Calu3 (cell line): ENCODE results near the gene UVSSA. TPM values are rescaled to one million over a fixed set of nuclear protein-coding genes. Genes with fewer than 3 reads are reported as not detected.

Source experiments
- BruUV-seq: library from RNA; stranded (reverse); fragments of 400-500 nt; replicated peaks from 2 replicates; lab custom pipeline; 2021; lab: Mats Ljungman, UMichigan
- CTCF ChIA-PET: fragments of 300-600 bp; sonication (Branson Sonifier 250); formaldehyde crosslinking; loops from one replicate; lab custom pipeline; 2022; ENCODE audit warnings: antibody characterized with exemption; lab: Charles Lee
- DNase-seq: peaks from one replicate; pipeline ENCODE4 v3.0.0; 2022
- H3K27ac Mint-ChIP-seq: one replicate; pipeline ENCODE4 v1.8.0; 2022; ENCODE audit warnings: mixed read lengths; ENCODE audit not compliant: unreplicated experiment
- H3K27me3 Mint-ChIP-seq: one replicate; pipeline ENCODE4 v1.8.0; 2022; ENCODE audit warnings: mixed read lengths; ENCODE audit not compliant: unreplicated experiment
- H3K36me3 Mint-ChIP-seq: one replicate; pipeline ENCODE4 v1.8.0; 2022; ENCODE audit warnings: mild to moderate bottlenecking, moderate library complexity, mixed read lengths; ENCODE audit not compliant: insufficient read depth, unreplicated experiment
- H3K4me1 Mint-ChIP-seq: one replicate; pipeline ENCODE4 v1.8.0; 2022; ENCODE audit warnings: mild to moderate bottlenecking, low read depth, mixed read lengths; ENCODE audit not compliant: unreplicated experiment
- H3K4me3 Mint-ChIP-seq: one replicate; pipeline ENCODE4 v1.8.0; 2022; ENCODE audit warnings: mild to moderate bottlenecking, low read depth, moderate library complexity, mixed read lengths; ENCODE audit not compliant: unreplicated experiment
- H3K9me3 Mint-ChIP-seq: one replicate; pipeline ENCODE4 v1.8.0; 2022; ENCODE audit warnings: low read depth, mixed read lengths; ENCODE audit not compliant: unreplicated experiment
- CTCF ChIP-seq: fragments of 200-600 bp; IDR thresholded peaks from one replicate; pipeline ENCODE4 v1.8.0; 2022; ENCODE audit warnings: antibody characterized with exemption; ENCODE audit not compliant: unreplicated experiment
- intact Hi-C: fragments of 100-400 bp; cut with micrococcal nuclease; formaldehyde crosslinking; loops from one replicate; pipeline ENCODE4 v1.10.0; 2022; ENCODE audit not compliant: unreplicated experiment
- total RNA-seq: library from RNA; stranded (reverse); gene quantifications from 2 replicates; pipeline ENCODE4 v1.2.3, GENCODE V29; 2022

Gene UVSSA
- total RNA-seq, 1 experiment from 2014 or later, result 19.9 TPM

- DNase-seq, result no peak
- no peak for TF ChIP-seq CTCF
- H3K27me3 Mint-ChIP-seq, result no peaks in the 10 kb centered on the region
- CTCF ChIA-PET, result no interaction called here
- peaks cover 58% of the 10 kb centered on the region for H3K36me3 Mint-ChIP-seq
- intact Hi-C loops, result no loop called here
- H3K4me3 Mint-ChIP-seq, result no peak overlapping the region
- BruUV-seq, result no TSS peak
- peaks cover 28% of the 10 kb centered on the region for H3K4me1 Mint-ChIP-seq
- H3K27ac Mint-ChIP-seq, result no peak overlapping the region
- H3K9me3 Mint-ChIP-seq, result no peaks in the 10 kb centered on the region
These were observed 6.1 kb upstream of the UVSSA start for GRCh38 chr4:1340861-1341260.

- intact Hi-C loops, result no loop called here
- BruUV-seq, result no TSS peak
- H3K9me3 Mint-ChIP-seq, result no peaks in the 10 kb centered on the region
- CTCF ChIA-PET, result no interaction called here
- TF ChIP-seq CTCF, result no peak
- H3K27ac Mint-ChIP-seq, result no peak overlapping the region
- DNase-seq, result no peak
- no peaks in the 10 kb centered on the region for H3K27me3 Mint-ChIP-seq
- no peak overlapping the region for H3K4me3 Mint-ChIP-seq
- peaks cover 24% of the 10 kb centered on the region for H3K4me1 Mint-ChIP-seq
- peaks cover 63% of the 10 kb centered on the region for H3K36me3 Mint-ChIP-seq
These were observed 5.0 kb upstream of the UVSSA start for GRCh38 chr4:1342003-1342402.

- CTCF ChIA-PET, result no interaction called here
- H3K4me1 Mint-ChIP-seq, result peaks cover 22% of the 10 kb centered on the region
- peak overlapping the region; percentile 87 for H3K4me3 Mint-ChIP-seq
- intact Hi-C loops, result no loop called here
- no peak for DNase-seq
- peaks cover 54% of the 10 kb centered on the region for H3K36me3 Mint-ChIP-seq
- TF ChIP-seq CTCF, result no peak
- H3K27ac Mint-ChIP-seq, result peak overlapping the region; percentile 85
- no peaks in the 10 kb centered on the region for H3K9me3 Mint-ChIP-seq
- no peaks in the 10 kb centered on the region for H3K27me3 Mint-ChIP-seq
- BruUV-seq, result no TSS peak
These were observed 2.3 kb upstream of the UVSSA start for GRCh38 chr4:1344696-1345095.

GRCh38 chr4:1345903-1346780, 866 bp upstream of the UVSSA start:
- intact Hi-C loops, result no loop called here
- H3K27ac Mint-ChIP-seq, result peak overlapping the region; percentile 85
- no peaks in the 10 kb centered on the region for H3K27me3 Mint-ChIP-seq
- TSS peak; percentile 36 for BruUV-seq
- H3K4me1 Mint-ChIP-seq, result peaks cover 22% of the 10 kb centered on the region
- peaks cover 44% of the 10 kb centered on the region for H3K36me3 Mint-ChIP-seq
- H3K9me3 Mint-ChIP-seq, result no peaks in the 10 kb centered on the region
- H3K4me3 Mint-ChIP-seq, result peak overlapping the region; percentile 87
- CTCF ChIA-PET, result interaction anchor here (0.7 to 1.9 kb wide), 4 partner anchors 12 to 381 kb away, joined by 3 to 6 read pairs (median 4); no protein-coding TSS in a partner anchor
- peak; percentile 17 for DNase-seq
- TF ChIP-seq CTCF, result no peak
